ENCODE results near the gene ARHGAP19. TPM values are rescaled to one million over a fixed set of nuclear protein-coding genes. Genes with fewer than 3 reads are reported as not detected.
A peak's percentile ranks its signal among the peaks of the same experiment; 100 is the strongest.

The ARHGAP19 gene, protein sequence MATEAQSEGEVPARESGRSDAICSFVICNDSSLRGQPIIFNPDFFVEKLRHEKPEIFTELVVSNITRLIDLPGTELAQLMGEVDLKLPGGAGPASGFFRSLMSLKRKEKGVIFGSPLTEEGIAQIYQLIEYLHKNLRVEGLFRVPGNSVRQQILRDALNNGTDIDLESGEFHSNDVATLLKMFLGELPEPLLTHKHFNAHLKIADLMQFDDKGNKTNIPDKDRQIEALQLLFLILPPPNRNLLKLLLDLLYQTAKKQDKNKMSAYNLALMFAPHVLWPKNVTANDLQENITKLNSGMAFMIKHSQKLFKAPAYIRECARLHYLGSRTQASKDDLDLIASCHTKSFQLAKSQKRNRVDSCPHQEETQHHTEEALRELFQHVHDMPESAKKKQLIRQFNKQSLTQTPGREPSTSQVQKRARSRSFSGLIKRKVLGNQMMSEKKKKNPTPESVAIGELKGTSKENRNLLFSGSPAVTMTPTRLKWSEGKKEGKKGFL
- total RNA-seq, result 4.7 and 4.8 TPM in 2 replicates
- polyA plus RNA-seq (2012), result 6.0 TPM

DNA sequence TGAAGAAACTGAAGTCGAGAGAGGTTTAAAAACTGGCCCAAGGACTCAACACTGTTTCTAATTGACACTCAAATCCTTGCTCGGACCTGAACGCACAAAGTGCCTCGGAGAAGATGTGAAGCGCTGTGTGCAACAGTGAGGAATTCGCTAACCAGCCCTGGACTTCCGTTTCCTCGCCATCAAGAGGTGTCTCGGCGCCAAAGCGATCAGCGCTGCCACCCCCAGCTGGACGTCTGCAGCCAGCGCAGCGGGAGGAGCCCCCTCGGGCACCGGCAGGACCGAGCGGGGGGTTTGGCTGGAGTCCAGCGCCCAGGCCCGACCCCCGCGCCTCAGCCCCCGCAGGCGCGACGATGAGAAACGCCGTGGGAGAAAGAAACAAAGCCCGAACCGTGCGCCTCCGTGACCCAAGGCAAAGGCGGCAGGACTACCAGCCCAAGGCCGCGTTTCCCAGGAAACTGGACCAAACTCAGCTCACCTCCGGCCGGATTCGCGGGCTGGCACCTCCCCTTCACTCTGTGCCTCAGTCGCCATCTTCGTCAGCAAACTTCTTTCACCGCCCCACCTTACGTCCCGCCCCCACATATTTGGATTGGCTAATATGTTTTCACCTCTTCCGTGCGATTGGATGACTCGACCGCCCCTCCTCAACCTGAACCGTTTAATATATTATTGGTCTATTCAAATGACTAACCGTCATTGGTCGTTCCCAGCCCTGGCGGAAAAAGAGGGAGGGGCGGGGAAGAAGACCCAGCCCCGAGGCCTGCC, at the start of gene ARHGAP19:
Gene ARHGAP19, minus strand, starts transcription at position 541 of the 765 bp plus-strand sequence. Its CDS starts 10 bp downstream, at position 531.
- peak; percentile 99 for DNase-seq (ENCODE audit: low read depth)

DNA sequence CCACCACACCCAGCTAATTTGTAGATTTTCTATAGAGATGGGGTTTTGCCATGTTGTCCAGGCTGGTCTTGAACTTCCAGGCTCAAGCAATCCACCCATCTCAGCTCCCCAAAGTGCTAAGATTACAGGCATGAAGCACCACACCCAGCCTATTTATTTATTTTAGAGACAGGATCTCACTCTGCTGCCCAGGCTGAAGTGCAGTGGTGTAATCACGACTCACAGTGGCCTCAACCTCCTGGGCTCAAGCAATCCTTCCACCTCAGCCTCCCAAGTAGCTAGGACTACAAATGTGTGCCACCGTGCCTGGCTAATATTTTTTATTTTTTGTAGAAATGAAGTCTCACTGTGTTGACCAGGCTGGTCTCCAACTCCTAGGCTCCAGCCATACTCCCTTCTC, 49.0 kb upstream of the ARHGAP19 start:
- DNase-seq (ENCODE audit: low read depth), result no peak

DNA sequence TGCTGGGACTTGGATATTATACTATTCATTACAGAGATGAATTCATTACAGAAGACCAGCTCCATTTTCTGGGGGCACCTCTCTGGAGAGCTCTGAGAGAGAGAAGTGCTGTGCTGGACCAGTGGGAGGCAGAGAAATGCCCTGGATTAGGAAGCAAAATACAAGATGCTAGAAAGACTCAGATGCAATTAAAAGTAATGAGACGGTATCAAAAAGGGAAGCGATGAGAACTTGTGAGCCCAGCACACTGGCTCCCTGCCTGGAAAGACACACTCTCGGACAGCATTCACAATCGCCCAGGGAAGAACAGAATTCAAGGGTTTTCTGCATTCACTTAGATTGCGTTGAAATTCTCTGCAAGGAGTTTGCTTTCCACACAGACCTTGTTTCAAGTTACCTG, 45.6 kb upstream of the ARHGAP19 start:
- no peak for DNase-seq (ENCODE audit: low read depth)

DNA sequence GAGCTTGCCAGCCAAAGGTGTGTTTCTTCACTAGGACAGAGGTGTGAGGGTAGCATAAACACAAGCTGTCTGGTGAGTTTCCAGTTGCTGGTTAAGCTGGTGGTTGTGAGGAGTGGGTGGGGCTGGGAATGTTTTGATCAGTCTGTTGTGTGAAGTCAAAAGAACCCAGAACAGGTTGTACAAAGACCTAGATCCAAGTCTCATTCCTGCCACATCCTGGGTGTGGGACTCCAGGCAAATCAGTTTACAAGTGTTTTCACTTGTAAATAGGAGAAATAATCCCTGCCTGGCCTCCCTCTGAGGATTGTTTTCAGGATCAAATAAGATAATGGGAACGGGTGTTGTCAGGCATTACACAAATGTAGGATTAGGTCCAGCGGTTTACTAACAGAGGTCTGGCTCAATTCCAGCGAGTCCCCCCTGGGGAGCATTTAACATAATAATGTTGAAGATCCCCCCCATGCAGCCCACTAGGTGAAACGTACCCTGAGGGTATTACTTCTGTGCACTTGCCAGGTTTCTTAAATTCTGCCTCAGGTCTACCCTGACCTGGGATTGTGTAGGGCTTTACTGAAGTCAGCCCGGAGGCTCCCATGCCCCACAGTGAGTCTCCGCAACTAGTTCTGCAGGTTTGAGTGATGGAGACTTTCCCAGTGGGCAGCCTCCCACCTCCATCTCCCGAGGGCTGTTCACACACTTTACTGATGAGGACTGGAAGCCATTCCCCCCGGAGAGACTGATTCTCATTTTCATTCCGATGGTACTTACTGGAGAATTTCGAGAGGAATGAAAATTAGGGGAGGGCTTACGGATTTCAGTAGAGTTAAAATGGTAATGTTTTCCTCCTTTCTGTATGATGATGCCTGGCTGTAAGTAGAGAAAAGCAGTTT, 44.8 kb upstream of the ARHGAP19 start:
- DNase-seq (ENCODE audit: low read depth), result no peak

DNA sequence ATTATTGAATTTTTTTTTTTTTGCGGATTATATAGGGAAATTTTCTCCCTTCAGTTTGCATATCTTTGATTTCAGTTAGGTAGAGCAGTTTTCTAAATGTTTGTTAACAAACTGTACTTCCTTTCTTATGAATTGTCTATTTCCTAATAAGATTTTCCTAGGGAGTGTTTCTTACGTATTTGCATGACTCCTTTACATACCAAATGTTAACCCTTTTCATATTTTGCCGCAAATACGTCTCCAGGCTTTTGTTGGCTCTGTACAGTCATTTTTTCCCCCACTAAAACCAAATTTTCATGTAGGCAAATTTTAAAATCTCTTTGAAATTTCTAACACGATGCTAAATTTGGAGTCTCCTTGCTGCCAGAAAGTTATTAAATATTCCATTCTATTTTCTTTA, 44.0 kb upstream of the ARHGAP19 start:
- no peak for DNase-seq (ENCODE audit: low read depth)

DNA sequence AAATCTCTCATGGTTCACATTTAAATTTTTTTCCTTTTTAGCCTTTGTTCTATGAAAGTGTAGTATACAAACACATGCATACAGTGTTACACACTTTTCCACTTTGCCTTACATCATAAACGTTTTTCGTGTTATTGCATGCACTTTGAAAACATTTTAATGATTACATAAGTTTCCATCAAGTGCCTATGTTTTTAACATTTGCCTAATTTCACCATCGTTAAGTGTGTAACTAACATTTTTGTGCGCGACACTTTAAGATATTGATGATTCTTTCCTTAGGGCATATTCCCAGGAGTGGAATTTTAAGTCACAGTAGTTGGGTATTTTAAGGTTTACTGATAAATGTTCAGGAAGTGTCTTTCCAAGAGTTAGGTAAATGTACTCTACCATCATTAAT, 43.6 kb upstream of the ARHGAP19 start:
- no peak for DNase-seq (ENCODE audit: low read depth)

DNA sequence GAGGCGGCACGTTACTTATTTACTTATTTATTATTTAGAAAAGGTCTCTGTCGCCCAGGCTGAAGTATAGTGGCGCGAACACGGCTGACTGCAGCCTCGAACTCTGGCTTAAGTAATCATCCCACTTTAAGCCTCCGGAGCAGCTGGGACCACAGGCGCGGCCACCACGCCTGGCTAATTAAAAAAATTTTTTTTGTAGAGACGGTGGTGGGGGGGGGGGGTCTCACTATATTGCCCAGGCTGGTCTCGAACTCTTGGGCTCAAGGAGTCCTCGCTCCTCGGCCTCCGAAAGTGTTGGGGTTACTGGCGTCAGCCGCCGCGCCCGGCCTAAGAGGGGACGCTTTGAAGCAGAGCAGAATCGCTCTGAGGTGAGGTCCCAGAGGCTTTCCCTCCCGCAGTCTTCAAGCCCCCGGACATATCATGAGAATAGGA, 42.8 kb upstream of the ARHGAP19 start:
- DNase-seq (ENCODE audit: low read depth), result no peak

DNA sequence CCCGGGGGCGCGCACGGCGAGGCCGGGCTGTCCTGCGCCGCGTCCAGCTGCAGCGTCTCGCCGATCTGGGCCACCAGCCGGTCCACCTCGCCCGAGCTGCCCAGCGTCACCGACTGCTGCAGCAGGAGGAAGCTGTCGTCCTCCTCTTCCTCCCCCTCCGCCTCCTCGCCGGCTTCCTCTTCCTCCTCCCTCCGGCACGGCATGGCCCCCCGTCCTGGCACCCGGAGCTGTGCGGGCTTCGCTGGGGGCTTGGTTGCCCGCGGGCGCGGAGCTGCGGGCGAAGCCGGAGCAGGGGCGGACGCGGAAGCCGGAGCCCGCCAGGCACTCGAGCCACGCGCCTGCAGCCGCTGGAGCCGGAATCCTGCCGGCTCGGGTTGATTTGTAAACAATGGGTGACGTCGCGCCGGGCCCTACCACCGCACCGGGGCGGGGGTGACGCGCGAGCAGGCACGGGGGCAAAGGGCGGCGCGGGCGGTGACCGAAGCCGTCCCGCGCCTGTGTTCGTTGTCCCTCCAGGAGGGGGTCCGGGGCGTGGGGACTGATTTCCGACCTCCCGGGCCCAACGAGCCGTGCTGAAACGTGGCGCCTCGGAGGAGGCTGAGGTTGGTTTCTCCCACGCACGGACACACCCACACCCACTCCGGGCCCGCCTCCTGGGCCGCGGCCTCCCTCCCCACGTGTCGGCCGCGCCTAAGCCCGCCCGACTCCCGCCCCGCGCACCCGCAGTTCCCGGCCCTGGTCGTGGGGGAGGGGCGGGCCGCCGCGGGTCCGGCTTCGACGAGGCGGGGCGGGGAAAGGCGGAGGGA, 42.1 kb upstream of the ARHGAP19 start, which contains the start of gene FRAT2:
Gene FRAT2, minus strand, starts transcription at position 360 of the 806 bp plus-strand sequence. Its CDS starts 157 bp downstream, at position 203.
- DNase-seq (ENCODE audit: low read depth), result peak; percentile 92

DNA sequence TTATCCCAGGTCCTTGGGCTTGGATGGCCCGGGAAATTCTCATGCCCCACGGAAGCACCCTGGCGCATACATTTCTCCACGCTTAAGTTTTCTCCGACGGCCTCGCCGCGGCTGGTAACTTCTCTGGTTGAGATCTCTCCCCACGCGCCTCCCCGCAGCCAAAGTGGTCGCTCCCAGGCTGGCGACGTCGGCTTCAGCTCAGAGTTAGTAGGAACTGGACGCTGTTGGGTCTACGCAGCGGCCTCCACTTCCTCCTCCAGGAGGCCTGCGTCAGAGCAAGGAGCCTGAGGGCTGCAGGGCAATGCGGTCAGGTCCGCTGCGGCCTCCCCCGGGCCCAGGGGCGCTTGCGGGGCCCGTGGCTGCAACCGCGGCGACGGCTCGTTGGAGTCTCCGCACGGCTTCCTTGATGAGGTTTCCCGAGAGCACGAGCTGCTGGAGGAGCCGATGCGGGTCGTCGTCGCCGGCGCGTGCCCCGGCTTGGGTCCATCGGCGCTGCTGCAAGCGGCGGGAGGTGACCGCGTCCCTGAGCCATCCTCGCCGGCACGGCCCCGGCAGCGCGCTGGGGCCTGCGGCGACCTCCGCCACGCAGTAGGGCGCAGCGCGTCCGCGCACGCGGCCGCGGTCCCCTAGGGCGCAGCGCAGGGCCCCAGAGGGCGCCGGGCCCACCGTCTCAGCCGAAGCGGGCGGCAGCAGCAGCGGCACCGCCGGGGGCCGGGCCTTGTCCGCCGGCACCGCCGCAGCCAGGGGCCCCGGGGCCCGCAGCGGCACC, 41.3 kb upstream of the ARHGAP19 start:
- DNase-seq (ENCODE audit: low read depth), result peak; percentile 41

DNA sequence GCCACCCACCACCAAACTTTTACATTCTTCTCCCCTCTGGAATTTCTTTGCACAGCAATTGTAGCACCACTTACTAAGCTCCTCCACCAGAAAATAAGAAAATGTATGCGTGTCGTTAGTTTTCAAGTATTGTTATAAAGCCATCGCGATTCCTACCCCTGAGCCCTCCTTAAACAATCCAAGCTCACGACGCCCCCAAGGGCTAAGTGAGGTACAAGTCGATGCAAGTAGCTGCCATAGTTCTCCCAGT, 40.8 kb upstream of the ARHGAP19 start:
- peak; percentile 58 for DNase-seq (ENCODE audit: low read depth)

DNA sequence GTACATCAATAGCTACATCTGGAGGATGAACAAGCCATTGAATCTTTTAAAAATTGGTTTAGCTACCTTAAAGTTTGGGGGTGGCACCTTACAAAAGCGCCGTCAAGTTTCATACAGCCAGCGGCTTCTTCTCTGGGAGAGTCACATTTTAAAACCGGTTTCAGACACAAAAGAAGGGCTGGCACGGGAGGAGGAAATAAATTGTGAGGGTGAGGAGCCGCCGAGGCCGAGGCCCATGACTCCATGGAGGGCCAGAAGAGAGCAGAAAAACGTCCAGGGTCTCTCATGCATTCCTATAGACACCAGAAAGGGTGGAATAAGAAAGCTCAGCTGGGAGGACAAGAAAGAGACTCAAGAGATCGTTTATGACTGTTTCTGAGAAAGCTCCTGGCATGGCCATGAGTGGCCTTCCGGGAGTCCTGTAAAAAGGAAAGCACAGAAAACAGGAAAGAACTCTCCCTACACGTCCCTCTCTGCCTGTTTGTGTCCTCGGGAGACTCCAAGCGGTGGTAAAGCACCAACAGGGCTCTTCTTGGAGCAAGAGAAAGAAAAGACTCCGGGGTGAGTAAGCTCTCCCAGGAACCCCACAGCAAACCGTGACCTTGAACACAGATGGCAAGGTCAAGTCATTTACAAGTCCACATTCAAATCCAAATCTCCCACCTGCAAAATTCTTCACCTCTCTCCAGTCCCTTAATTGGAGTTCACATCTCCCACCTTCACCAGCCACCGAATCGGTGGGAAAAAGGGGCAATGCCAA, 40.3 kb upstream of the ARHGAP19 start:
- DNase-seq (ENCODE audit: low read depth), result peak; percentile 83

DNA sequence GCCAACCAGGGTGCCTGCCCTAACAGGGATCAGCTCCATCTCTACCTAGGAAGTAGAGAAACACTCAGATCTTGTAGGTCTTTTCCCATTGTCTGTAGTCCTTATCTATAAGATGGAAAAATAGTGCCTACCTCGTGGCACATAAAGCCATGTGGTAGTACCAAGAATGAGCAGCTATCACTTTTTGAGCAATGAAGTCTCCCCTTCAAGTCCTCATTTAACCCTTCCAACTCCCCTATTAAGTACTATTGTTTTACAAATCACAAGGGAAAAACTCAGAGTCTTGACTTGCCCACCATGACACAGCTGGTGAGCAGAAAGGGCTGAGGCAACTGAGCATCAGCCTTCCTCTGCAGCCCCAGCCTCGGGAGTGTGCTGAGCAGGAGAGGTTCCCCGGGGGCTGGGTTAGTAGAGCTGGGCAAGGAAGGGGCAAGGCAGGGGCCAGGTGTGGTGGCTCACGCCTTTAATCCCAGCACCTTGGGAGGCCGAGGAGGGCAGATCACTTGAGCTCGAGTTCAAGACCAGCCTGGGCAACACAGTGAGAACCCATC, 38.8 kb upstream of the ARHGAP19 start:
- DNase-seq (ENCODE audit: low read depth), result no peak

DNA sequence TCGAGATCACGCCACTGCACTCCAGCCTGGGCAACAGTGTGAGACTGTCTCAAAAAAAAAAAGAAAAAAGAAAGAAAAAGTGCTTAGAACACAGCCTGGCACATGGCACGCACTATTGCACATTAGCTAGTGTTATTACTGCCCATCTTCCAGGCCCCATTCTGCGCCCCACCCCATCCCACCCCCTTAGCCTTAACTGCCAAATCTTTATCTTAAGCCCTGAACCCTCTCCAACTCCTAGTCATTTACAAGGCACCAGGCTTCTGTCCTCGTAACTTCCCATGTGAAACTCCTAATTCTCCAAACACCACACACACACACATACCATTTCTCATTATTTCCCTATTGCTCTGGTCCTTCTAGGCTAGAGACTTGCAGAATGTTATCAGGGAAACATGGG, 37.3 kb upstream of the ARHGAP19 start:
- no peak for DNase-seq (ENCODE audit: low read depth)

DNA sequence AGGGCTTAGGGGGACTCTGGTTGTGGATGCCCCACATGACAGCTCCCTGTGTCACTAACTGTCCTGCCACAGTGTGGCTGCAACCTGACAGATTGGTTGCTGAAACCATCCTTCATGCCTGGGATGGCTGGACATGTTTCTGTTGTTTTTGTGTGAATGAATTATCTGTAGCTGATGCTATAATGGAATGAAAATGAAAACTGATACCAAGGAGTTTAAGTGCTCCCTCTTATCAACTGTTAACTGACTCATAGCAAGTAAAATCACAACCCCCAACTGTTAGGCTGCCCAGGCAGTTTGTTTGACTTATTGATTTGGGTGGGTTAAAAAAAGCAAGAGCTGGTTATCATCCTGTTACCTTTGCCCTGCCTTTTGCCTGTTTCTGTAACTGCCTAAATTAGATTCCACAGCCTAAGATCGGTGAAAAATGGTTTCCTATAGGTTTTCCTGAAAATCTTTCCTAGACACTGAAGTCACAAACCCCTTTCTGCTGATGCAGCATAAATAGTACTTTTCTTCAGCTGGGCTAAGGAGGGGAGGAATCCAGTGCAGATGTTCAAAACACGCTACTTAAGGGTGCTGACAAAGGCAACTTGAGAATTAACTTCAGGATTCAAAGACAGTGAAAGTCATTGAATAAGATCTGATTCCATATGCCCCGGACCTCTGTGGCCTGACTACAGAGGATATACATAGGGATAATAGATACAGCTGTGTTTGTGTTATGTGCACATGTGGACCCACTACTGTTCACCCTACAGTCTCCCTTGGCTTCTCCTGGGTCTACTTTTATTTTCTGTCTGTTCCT, 36.4 kb upstream of the ARHGAP19 start:
- DNase-seq (ENCODE audit: low read depth), result no peak

DNA sequence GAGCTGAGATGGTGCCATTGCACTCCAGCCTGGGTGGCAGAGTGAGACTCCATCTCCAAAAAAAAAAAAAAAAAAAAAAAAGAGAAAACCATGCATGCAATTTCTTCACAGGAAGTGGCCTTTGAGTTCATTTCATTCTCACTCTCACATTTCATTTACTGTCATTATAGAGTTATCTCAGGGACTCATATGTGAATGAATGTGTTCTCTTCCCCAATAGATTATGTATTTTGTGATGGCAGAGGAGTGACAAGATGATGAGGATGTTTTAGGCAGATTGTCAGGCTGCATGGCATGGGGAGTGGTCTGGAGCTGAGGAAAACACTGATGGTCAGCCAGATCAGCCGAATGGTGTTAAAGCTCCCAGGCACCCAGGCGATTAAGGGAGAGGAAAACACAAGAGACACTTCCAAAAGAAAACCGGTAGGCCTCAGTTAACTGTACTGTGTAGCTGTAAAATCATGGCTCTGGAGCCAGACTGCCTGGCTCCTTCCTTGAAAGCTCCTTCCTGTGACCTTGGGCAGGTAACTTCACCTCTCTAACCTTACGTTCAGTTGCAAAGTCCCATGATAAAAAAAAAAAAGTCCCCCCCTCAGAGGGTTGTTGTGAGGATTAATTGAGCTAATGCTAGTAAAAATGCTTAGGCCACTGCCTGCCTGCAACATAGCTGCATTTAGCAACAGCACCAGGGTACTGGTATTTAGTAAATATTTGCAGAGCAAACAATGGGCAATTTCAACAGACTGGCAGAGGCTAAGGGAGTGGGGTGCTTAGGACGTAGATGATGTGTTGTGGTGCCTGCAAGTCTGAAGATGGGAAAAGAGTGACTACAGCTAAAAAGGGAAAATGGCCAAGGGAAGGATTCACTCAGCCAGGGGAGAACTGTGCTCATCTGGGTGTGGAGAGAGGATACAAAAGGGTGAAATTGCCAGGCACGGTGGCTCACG, 35.2 kb upstream of the ARHGAP19 start:
- DNase-seq (ENCODE audit: low read depth), result no peak

DNA sequence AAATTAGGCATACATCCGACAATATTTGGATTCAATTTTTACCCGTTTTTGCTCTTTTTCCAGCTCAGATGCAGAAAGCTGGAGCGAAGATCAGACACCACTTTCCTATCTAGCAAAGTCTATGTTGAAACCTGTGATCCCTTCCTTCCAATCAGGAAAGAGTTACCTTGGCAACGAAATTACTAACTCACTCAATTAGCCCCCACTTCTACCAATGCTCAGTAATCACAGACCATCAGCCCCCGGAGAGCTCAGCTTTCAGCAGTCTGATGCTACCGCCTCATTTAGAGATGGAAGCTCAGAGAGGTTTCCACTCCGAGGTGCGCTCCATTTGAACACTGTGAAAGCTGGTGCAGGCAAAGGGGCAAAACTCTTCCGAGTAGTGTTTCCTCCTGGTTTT, 33.3 kb upstream of the ARHGAP19 start:
- DNase-seq (ENCODE audit: low read depth), result no peak

DNA sequence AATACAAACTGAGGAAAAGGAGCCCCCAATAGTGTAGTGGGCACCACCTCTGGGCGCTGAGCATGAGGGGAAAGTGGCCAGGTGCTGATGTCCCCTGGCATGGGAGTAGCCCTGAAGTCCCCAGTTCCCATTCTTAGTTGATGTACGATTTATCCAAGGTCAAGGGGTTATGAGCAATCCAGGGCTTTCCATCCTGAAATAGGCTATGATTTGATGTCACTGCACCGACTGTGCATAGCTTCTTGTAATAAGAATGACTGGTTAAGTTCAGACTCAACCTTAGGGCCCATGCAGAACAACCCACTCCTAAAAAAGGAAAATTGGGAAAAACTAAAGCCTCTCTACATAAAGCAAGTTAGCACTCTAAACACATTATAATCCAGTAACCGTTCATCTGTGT, 31.1 kb upstream of the ARHGAP19 start:
- no peak for DNase-seq (ENCODE audit: low read depth)

Measured in myocyte (in vitro differentiated cells).